Heart left ventricle (tissue), 16 donors: Measurements from ENCODE around the gene ZNF700. TPM values are rescaled to one million over a fixed set of nuclear protein-coding genes. Genes with fewer than 3 reads are reported as not detected.

Experiments
- ATAC-seq, 4 donors: fragments of 200-7000 bp; cut with Tn5 transposase; one replicate each; pipeline ENCODE4 v1.9.1; 2020 to 2022; ENCODE audit warnings: moderate library complexity in 4 of 4, mild to moderate bottlenecking in 3 of 4, moderate number of reproducible peaks in 1 of 4
- DNase-seq, 5 donors: peaks; one replicate each; pipeline ENCODE4 v3.0.0-alpha.2; 2020
- H3K27ac ChIP-seq, 12 donors: fragments of 200-600 bp; sonication (generic) in 4 of 12; one replicate each; pipeline versions ENCODE4 v1.5.0 to v1.8.0; 2016 to 2022; ENCODE audit warnings: mild to moderate bottlenecking in 2 of 12
- H3K27me3 ChIP-seq, 9 donors: fragments of 200-600 bp; sonication (generic) in 2 of 9; one replicate each; pipeline versions ENCODE4 v1.5.1 to v1.8.0; 2016 to 2022; ENCODE audit warnings: mild to moderate bottlenecking in 3 of 9
- H3K36me3 ChIP-seq, 9 donors: fragments of 200-600 bp; sonication (generic) in 2 of 9; one replicate each; pipeline versions ENCODE4 v1.5.0 to v1.8.0; 2018 to 2022; ENCODE audit warnings: mild to moderate bottlenecking in 2 of 9
- H3K4me1 ChIP-seq, 12 donors: fragments of 200-600 bp; sonication (generic) in 4 of 12; one replicate each; pipeline versions ENCODE4 v1.5.0 to v1.8.0; 2016 to 2022; ENCODE audit warnings: mild to moderate bottlenecking in 3 of 12
- H3K4me3 ChIP-seq, 12 donors: fragments of 200-600 bp; sonication (generic) in 4 of 12; one replicate each; pipeline versions ENCODE4 v1.5.0 to v1.8.0; 2017 to 2022; ENCODE audit warnings: mild to moderate bottlenecking in 9 of 12, moderate library complexity in 4 of 12
- H3K9me3 ChIP-seq, 12 donors: fragments of 200-600 bp; sonication (generic) in 4 of 12; one replicate each; pipeline versions ENCODE4 v1.5.0 to v1.8.0; 2016 to 2022; ENCODE audit warnings: mild to moderate bottlenecking in 1 of 12
- POLR2A ChIP-seq, 2 donors: fragments of 450-650 bp; IDR thresholded peaks; one replicate each; pipeline ENCODE4 v1.6.1; 2017; ENCODE audit warnings: antibody characterized with exemption in 2 of 2, mild to moderate bottlenecking in 2 of 2, moderate library complexity in 2 of 2
- WGBS, 4 donors: extraction: QIAGEN DNeasy Blood & Tissue Kit in 2 of 4; methylation state at CpG; one replicate each; pipeline versions ENCODE4 v1.1.5 to v1.1.7; 2013 to 2018; 5-methylcytosine and 5-hydroxymethylcytosine counted together
- intact Hi-C, 10 donors: fragments of 100-400 bp; cut with DNase I; formaldehyde crosslinking; loops; one replicate each; pipeline versions ENCODE4 v1.11.1 to v1.14.2; 2022
- polyA plus RNA-seq, 2 donors: library from polyadenylated mRNA; stranded (reverse); fragments of 200-250 nt; gene quantifications; one replicate each; pipeline ENCODE4 v1.2.3, GENCODE V29; 2013
- total RNA-seq, 9 donors: library from RNA; depleted of rRNA in 2 of 9; stranded (reverse); fragments of >200 nt in 2 of 9; fragmentation: NEBNext Ultra II Directional in 3 of 9; extraction: Animal tissue kit (Norgen Biotek cat#: 25700) in 3 of 9; gene quantifications; one replicate each; pipeline versions ENCODE4 v1.1.0 to v1.2.4, GENCODE V29; 2016 to 2023
- TF ChIP-seq, protein P1 (sequence below), 12 donors: fragments of 200-600 bp; sonication (generic) in 4 of 12; IDR thresholded peaks; one replicate each; pipeline versions ENCODE4 v1.5.0 to v1.8.0; 2018 to 2022; ENCODE audit warnings: antibody characterized with exemption in 12 of 12, mild to moderate bottlenecking in 5 of 12
- donor health status: ischemic (EF 13 %, LVEDD 7.1; RV severe dilation, severe dysfunction).
- donor health status: healthy with polysubstance abuse.
- donor health status: DM: no; HTN: yes; CAD: no.
- donor health status: DM: no; HTN: no; CAD: no.
- donor health status: ischemic (EF 25% LVEDD 6.9; RV normal size, moderate dysfunction).
- donor health status: ischemic (EF 25% LVEDD 5.7; RV mildly dilated, moderate dysfunction).
- donor health status: healthy.
- donor health status: DM: yes; HTN: yes; CAD: no.
- donor health status: ischemic (EF 35%, LVEDD 5.7; RV mildly dilated, moderate dysfunction).
- donor health status: nonischemic (EF 11% LVEDD 7.7; RV severe dilation, severe dysfunction).
- donor health status: DM: yes; HTN: yes; CAD: no.
- donor health status: PGD.
- donor health status: ischemic (EF 29% LVEDD 5.4; RV normal size, mild dysfunction).
- donor health status: nonischemic (EF 23%, LVEDD 6.1; RV moderate dilation, normal function).

Gene ZNF700
- total and polyA plus RNA-seq, 11 donors, result 2.2 to 7.5 (median 3.8) TPM

DNA sequence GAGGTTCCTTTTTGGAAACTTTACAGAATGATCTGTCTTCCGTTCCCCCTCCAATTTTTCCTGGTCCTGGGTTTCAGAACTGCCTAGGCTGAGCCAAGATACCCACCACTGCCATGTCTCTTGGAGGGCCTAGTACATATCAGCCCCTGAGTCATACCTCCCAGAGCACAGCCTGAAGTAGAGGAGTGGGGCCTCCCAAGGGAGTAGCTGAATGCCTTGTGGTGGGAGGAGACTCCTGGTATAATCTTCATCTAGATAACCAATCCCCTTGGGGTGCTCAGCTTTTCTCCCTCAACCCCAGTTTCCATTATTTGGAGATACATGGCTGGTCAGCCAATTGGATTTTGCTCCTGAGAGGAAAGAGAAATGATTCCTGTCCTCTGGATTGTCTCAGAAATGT lies 70.3 kb downstream of the ZNF700 start:
- no peak overlapping the region for H3K27ac ChIP-seq
- no peaks in the 10 kb centered on the region for H3K27me3 ChIP-seq
- DNase-seq, result no peak
- no peak overlapping the region for H3K4me3 ChIP-seq
- H3K4me1 ChIP-seq, result peaks cover 0 to 6% (median 0%) of the 10 kb centered on the region in 12 donors
- peaks cover 0 to 4% (median 0%) of the 10 kb centered on the region in 12 donors for H3K9me3 ChIP-seq
- intact Hi-C loops, result no loop called here
- WGBS, 4 donors, result 68 to 82% (median 76%) methylated on average over 1 of the region's 1 CpG
- peaks cover 0 to 3% (median 0%) of the 10 kb centered on the region in 9 donors for H3K36me3 ChIP-seq
- ATAC-seq, result peak in 1 of 4 donors; percentile 34
- TF ChIP-seq, protein P1, sequence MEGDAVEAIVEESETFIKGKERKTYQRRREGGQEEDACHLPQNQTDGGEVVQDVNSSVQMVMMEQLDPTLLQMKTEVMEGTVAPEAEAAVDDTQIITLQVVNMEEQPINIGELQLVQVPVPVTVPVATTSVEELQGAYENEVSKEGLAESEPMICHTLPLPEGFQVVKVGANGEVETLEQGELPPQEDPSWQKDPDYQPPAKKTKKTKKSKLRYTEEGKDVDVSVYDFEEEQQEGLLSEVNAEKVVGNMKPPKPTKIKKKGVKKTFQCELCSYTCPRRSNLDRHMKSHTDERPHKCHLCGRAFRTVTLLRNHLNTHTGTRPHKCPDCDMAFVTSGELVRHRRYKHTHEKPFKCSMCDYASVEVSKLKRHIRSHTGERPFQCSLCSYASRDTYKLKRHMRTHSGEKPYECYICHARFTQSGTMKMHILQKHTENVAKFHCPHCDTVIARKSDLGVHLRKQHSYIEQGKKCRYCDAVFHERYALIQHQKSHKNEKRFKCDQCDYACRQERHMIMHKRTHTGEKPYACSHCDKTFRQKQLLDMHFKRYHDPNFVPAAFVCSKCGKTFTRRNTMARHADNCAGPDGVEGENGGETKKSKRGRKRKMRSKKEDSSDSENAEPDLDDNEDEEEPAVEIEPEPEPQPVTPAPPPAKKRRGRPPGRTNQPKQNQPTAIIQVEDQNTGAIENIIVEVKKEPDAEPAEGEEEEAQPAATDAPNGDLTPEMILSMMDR (IDR thresholded peaks at IDR 0.05), result no peak
- no peak for TF ChIP-seq POLR2A (IDR thresholded peaks at IDR 0.05)

Other genes starting within 250 kb of the ZNF700 start
- 1 to 10 TPM; 2.6 to 5.2 (median 4.0) TPM for gene ZNF823, start 186.2 kb upstream of the ZNF700 start, total RNA-seq
- gene ZNF823, start 186.2 kb upstream of the ZNF700 start, polyA plus RNA-seq, result 1 to 10 TPM; 1.6 to 2.2 TPM
- 1 to 10 TPM; 2.6 to 9.3 (median 4.9) TPM for gene ZNF441, start 158.1 kb upstream of the ZNF700 start, total RNA-seq
- 1 to 10 TPM; 2.4 to 2.5 TPM for gene ZNF441, start 158.1 kb upstream of the ZNF700 start, polyA plus RNA-seq
- 1 to 10 TPM in 8 of 9 donors, under 1 TPM in 1; 0.91 to 3.4 (median 2.5) TPM for gene ZNF491, start 126.6 kb upstream of the ZNF700 start, total RNA-seq
- 1 to 10 TPM; 1.2 to 2.5 TPM for gene ZNF491, start 126.6 kb upstream of the ZNF700 start, polyA plus RNA-seq
- 1 to 10 TPM; 2.5 to 6.6 (median 5.2) TPM for gene ZNF440, start 110.8 kb upstream of the ZNF700 start, total RNA-seq
- 1 to 10 TPM; 2.9 to 5.0 TPM for gene ZNF440, start 110.8 kb upstream of the ZNF700 start, polyA plus RNA-seq
- 1 to 10 TPM; 1.8 to 5.1 (median 4.6) TPM for gene ZNF439, start 76.4 kb upstream of the ZNF700 start, total RNA-seq
- gene ZNF439, start 76.4 kb upstream of the ZNF700 start, polyA plus RNA-seq, result 1 to 10 TPM; 3.7 to 6.1 TPM
- 1 to 10 TPM; 2.8 to 5.4 (median 4.2) TPM for gene ZNF69, start 37.3 kb upstream of the ZNF700 start, total RNA-seq
- 1 to 10 TPM; 3.0 to 4.3 TPM for gene ZNF69, start 37.3 kb upstream of the ZNF700 start, polyA plus RNA-seq
- gene ZNF763, start 39.9 kb downstream of the ZNF700 start, total RNA-seq, result 1 to 10 TPM; 1.3 to 6.2 (median 5.0) TPM
- gene ZNF763, start 39.9 kb downstream of the ZNF700 start, polyA plus RNA-seq, result 1 to 10 TPM; 1.6 to 5.3 TPM
- gene ZNF433, start 110.6 kb downstream of the ZNF700 start, total RNA-seq, result 1 to 10 TPM; 2.2 to 5.5 (median 3.6) TPM
- gene ZNF433, start 110.6 kb downstream of the ZNF700 start, polyA plus RNA-seq, result 1 to 10 TPM; 3.5 to 6.6 TPM
- under 1 TPM in 4 of 9 donors, not detected in 5; 0.16 to 0.24 (median 0.22) TPM for gene ZNF878, start 127.9 kb downstream of the ZNF700 start, total RNA-seq
- gene ZNF878, start 127.9 kb downstream of the ZNF700 start, polyA plus RNA-seq, result under 1 TPM; 0.11 to 0.23 TPM
- gene ZNF844, start 139.6 kb downstream of the ZNF700 start, total RNA-seq, result 10 to 100 TPM in 7 of 9 donors, 1 to 10 TPM in 2; 7.5 to 24.3 (median 13.8) TPM
- gene ZNF844, start 139.6 kb downstream of the ZNF700 start, polyA plus RNA-seq, result 1 to 10 TPM; 3.6 to 6.3 TPM
- 1 to 10 TPM in 5 of 9 donors, under 1 TPM in 1, not detected in 3; 0.63 to 2.7 (median 1.4) TPM for gene ZNF20, start 215.2 kb downstream of the ZNF700 start, total RNA-seq
- 1 to 10 TPM; 1.2 to 1.6 TPM for gene ZNF20, start 215.2 kb downstream of the ZNF700 start, polyA plus RNA-seq
- 1 to 10 TPM; 3.1 to 7.2 (median 4.5) TPM for gene ZNF625, start 231.6 kb downstream of the ZNF700 start, total RNA-seq
- 1 to 10 TPM in 1 of 2 donors, under 1 TPM in 1; 1.00 to 1.7 TPM for gene ZNF625, start 231.6 kb downstream of the ZNF700 start, polyA plus RNA-seq
- gene ZNF136, start 238.0 kb downstream of the ZNF700 start, total RNA-seq, result 1 to 10 TPM; 2.7 to 7.5 (median 4.8) TPM
- gene ZNF136, start 238.0 kb downstream of the ZNF700 start, polyA plus RNA-seq, result 1 to 10 TPM; 2.9 to 3.1 TPM